Heart left ventricle (tissue), 16 donors: ENCODE measurements around the gene RIC8A. TPM values are rescaled to one million over a fixed set of nuclear protein-coding genes. Genes with fewer than 3 reads are reported as not detected.
A peak's percentile ranks its signal among the peaks of the same experiment; 100 is the strongest.

Experiments used
- ATAC-seq, 4 donors: fragments of 200-7000 bp; cut with Tn5 transposase; one replicate each; pipeline ENCODE4 v1.9.1; 2020 to 2022; ENCODE audit warnings: moderate library complexity in 4 of 4, mild to moderate bottlenecking in 3 of 4, moderate number of reproducible peaks in 1 of 4
- DNase-seq, 5 donors: peaks; one replicate each; pipeline ENCODE4 v3.0.0-alpha.2; 2020
- H3K27ac ChIP-seq, 12 donors: fragments of 200-600 bp; sonication (generic) in 4 of 12; one replicate each; pipeline versions ENCODE4 v1.5.0 to v1.8.0; 2016 to 2022; ENCODE audit warnings: mild to moderate bottlenecking in 2 of 12
- H3K27me3 ChIP-seq, 9 donors: fragments of 200-600 bp; sonication (generic) in 2 of 9; one replicate each; pipeline versions ENCODE4 v1.5.1 to v1.8.0; 2016 to 2022; ENCODE audit warnings: mild to moderate bottlenecking in 3 of 9
- H3K36me3 ChIP-seq, 9 donors: fragments of 200-600 bp; sonication (generic) in 2 of 9; one replicate each; pipeline versions ENCODE4 v1.5.0 to v1.8.0; 2018 to 2022; ENCODE audit warnings: mild to moderate bottlenecking in 2 of 9
- H3K4me1 ChIP-seq, 12 donors: fragments of 200-600 bp; sonication (generic) in 4 of 12; one replicate each; pipeline versions ENCODE4 v1.5.0 to v1.8.0; 2016 to 2022; ENCODE audit warnings: mild to moderate bottlenecking in 3 of 12
- H3K4me3 ChIP-seq, 12 donors: fragments of 200-600 bp; sonication (generic) in 4 of 12; one replicate each; pipeline versions ENCODE4 v1.5.0 to v1.8.0; 2017 to 2022; ENCODE audit warnings: mild to moderate bottlenecking in 9 of 12, moderate library complexity in 4 of 12
- H3K9me3 ChIP-seq, 12 donors: fragments of 200-600 bp; sonication (generic) in 4 of 12; one replicate each; pipeline versions ENCODE4 v1.5.0 to v1.8.0; 2016 to 2022; ENCODE audit warnings: mild to moderate bottlenecking in 1 of 12
- CTCF ChIP-seq, 12 donors: fragments of 200-600 bp; sonication (generic) in 4 of 12; IDR thresholded peaks; one replicate each; pipeline versions ENCODE4 v1.5.0 to v1.8.0; 2018 to 2022; ENCODE audit warnings: antibody characterized with exemption in 12 of 12, mild to moderate bottlenecking in 5 of 12
- POLR2A ChIP-seq, 2 donors: fragments of 450-650 bp; IDR thresholded peaks; one replicate each; pipeline ENCODE4 v1.6.1; 2017; ENCODE audit warnings: antibody characterized with exemption in 2 of 2, mild to moderate bottlenecking in 2 of 2, moderate library complexity in 2 of 2
- WGBS, 4 donors: extraction: QIAGEN DNeasy Blood & Tissue Kit in 2 of 4; methylation state at CpG; one replicate each; pipeline versions ENCODE4 v1.1.5 to v1.1.7; 2013 to 2018; 5-methylcytosine and 5-hydroxymethylcytosine counted together
- intact Hi-C, 10 donors: fragments of 100-400 bp; cut with DNase I; formaldehyde crosslinking; loops; one replicate each; pipeline versions ENCODE4 v1.11.1 to v1.14.2; 2022
- polyA plus RNA-seq, 2 donors: library from polyadenylated mRNA; stranded (reverse); fragments of 200-250 nt; gene quantifications; one replicate each; pipeline ENCODE4 v1.2.3, GENCODE V29; 2013
- total RNA-seq, 9 donors: library from RNA; depleted of rRNA in 2 of 9; stranded (reverse); fragments of >200 nt in 2 of 9; fragmentation: NEBNext Ultra II Directional in 3 of 9; extraction: Animal tissue kit (Norgen Biotek cat#: 25700) in 3 of 9; gene quantifications; one replicate each; pipeline versions ENCODE4 v1.1.0 to v1.2.4, GENCODE V29; 2016 to 2023
- donor health status: ischemic (EF 13 %, LVEDD 7.1; RV severe dilation, severe dysfunction).
- donor health status: healthy with polysubstance abuse.
- donor health status: DM: no; HTN: yes; CAD: no.
- donor health status: DM: no; HTN: no; CAD: no.
- donor health status: ischemic (EF 25% LVEDD 6.9; RV normal size, moderate dysfunction).
- donor health status: ischemic (EF 25% LVEDD 5.7; RV mildly dilated, moderate dysfunction).
- donor health status: healthy.
- donor health status: DM: yes; HTN: yes; CAD: no.
- donor health status: ischemic (EF 35%, LVEDD 5.7; RV mildly dilated, moderate dysfunction).
- donor health status: nonischemic (EF 11% LVEDD 7.7; RV severe dilation, severe dysfunction).
- donor health status: DM: yes; HTN: yes; CAD: no.
- donor health status: PGD.
- donor health status: ischemic (EF 29% LVEDD 5.4; RV normal size, mild dysfunction).
- donor health status: nonischemic (EF 23%, LVEDD 6.1; RV moderate dilation, normal function).

The RIC8A gene
- total and polyA plus RNA-seq, 11 donors: 32.7 to 99.5 (median 74.3) TPM

- Histone ChIP-seq H3K4me1 (peaks cover 19 to 47% (median 34%) of the 10 kb centered on the region in 12 donors), H3K4me3 (peak overlapping the region; percentile 65 to 100 (median 89)), H3K36me3 (peaks cover 0 to 65% (median 60%) of the 10 kb centered on the region in 9 donors), H3K9me3 (no peaks in the 10 kb centered on the region), H3K27me3 (no peaks in the 10 kb centered on the region), H3K27ac (peak overlapping the region in 11 of 12 donors; percentile 97 to 100 (median 99))
- 34 to 51% (median 49%) methylated on average over 21 to 29 of the region's 29 CpGs for WGBS, 4 donors
- no peak for ATAC-seq
- intact Hi-C loops: loop anchor here in 9 of 10 donors (2.0 to 10.0 kb wide), 13 partner anchors 25 to 305 kb away; partner anchors contain the start of genes PTDSS2 (in 3 of the 9), RNH1 (in 3 of the 9), B4GALNT4 (in 2 of the 9) and IFITM2 (in 2 of the 9)
- no peak for DNase-seq
- TF ChIP-seq CTCF (IDR thresholded peaks at IDR 0.05) (no peak), POLR2A (IDR thresholded peaks at IDR 0.05) (no peak)
Measured at GRCh38 chr11:209275-210121, 2.0 kb downstream of the RIC8A start.

DNA sequence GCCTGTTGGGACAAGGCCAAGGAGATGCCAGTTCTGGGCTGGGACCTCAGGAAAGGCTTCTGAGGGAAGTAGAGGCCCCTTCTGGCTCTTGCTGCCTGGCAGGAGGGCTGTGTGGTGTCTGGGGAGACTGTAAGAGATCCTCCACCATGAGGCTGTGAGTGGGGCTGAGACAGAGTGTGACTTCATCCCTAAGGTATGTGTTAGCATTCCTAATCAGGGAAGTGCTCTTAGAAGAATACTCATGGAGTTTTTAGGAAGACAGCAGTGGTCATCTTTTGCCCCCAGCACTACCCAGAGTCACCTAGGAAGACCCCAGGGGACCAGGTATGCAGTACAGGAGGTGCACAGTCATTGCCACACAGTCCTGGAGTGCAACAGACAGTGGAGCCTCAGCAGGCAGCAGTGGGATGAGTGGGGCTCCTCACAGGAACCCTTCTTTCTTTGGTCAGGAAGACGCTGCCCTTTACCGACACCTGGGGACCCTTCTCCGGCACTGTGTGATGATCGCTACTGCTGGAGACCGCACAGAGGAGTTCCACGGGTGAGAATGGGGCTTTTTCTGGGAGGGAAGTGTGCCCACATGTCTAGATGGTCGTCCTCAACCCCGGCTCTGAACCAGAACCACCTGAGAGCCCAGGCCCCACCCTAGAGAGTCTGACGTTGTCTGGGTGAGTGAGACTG, 2.8 kb downstream of the RIC8A start:
- Histone ChIP-seq H3K4me1 (peaks cover 18 to 42% (median 31%) of the 10 kb centered on the region in 12 donors), H3K36me3 (peaks cover 0 to 65% (median 60%) of the 10 kb centered on the region in 9 donors), H3K27me3 (no peaks in the 10 kb centered on the region), H3K27ac (peak overlapping the region in 3 of 12 donors; percentile 11 to 97 (median 34)), H3K4me3 (peak overlapping the region in 6 of 12 donors; percentile 75 to 97 (median 88)), H3K9me3 (no peaks in the 10 kb centered on the region)
- DNase-seq (no peak), ATAC-seq (no peak)
- intact Hi-C loops: loop anchor here in 2 of 10 donors (2.0 to 10.0 kb wide), 2 partner anchors 25 to 155 kb away; partner anchors contain the start of gene B4GALNT4 (in 1 of the 2)
- TF ChIP-seq POLR2A (IDR thresholded peaks at IDR 0.05) (no peak), CTCF (IDR thresholded peaks at IDR 0.05) (no peak)
- WGBS, 4 donors: 83 to 92% (median 88%) methylated on average over 6 to 9 of the region's 9 CpGs

DNA sequence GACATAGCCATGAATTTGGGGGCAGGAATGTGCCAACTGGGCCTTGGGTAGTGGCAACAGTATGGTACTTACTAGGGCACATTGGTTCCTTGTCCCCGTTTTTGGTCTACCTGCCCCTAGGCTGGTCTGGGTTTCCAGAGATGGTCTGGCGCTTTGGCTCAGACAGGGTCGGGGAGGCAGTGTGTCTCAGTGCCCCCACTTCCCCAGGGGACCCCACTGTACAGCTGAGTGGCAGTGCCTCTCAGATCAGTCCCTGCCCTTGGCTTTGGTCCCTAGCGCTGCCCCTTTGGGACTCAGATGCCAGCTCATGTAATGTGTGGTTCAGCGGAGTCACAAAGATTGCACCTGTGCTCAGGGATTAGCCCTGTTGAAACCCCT, 3.3 kb downstream of the RIC8A start:
- TF ChIP-seq POLR2A (IDR thresholded peaks at IDR 0.05) (no peak), CTCF (IDR thresholded peaks at IDR 0.05) (no peak)
- Histone ChIP-seq H3K27me3 (no peaks in the 10 kb centered on the region), H3K36me3 (peaks cover 0 to 66% (median 63%) of the 10 kb centered on the region in 9 donors), H3K27ac (no peak overlapping the region), H3K9me3 (no peaks in the 10 kb centered on the region), H3K4me3 (no peak overlapping the region), H3K4me1 (peaks cover 13 to 36% (median 26%) of the 10 kb centered on the region in 12 donors)
- WGBS, 4 donors: 81 to 96% (median 92%) methylated on average over 2 to 5 of the region's 5 CpGs
- DNase-seq (no peak), ATAC-seq (no peak)
- intact Hi-C loops: loop anchor here in 2 of 10 donors (2.0 to 10.0 kb wide), 2 partner anchors 24 to 154 kb away; partner anchors contain the start of gene B4GALNT4 (in 1 of the 2)
